GM21576 (cell line): Measurements from ENCODE around the gene ARHGAP35.
A peak's percentile ranks its signal among the peaks of the same experiment; 100 is the strongest.
"Not testable (repeated sequence)": the region's sequence is repeated elsewhere in the genome, so short reads cannot be mapped to it uniquely, and the experiment has no call there.

Source experiments
- ATAC-seq: cut with Tn5 transposase; IDR thresholded peaks from one replicate; pipeline ENCODE4 v1.9.1; 2021; ENCODE audit warnings: mild to moderate bottlenecking, moderate library complexity; ENCODE audit not compliant: unreplicated experiment

ARHGAP35 gene

DNA sequence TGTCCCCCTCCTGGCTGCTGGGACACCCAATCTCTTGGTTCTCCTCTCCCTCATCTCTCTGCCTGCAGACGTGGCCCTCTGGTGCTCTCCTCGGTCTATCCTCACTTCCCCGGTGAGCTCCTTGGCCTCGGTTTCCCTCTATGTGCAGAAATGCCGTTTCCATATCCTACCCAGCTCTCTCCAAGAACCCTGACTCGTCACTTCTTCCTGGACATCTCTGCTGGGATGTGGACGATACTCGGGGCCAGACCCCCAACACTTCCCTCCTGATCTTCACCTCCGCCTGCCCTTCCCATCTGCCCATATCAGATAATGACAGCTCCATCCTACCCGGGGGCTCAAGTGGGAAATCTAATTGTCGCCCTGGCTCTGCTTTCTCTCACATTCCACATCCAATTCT is 18.0 kb upstream of the ARHGAP35 start:
- ATAC-seq, result no peak

DNA sequence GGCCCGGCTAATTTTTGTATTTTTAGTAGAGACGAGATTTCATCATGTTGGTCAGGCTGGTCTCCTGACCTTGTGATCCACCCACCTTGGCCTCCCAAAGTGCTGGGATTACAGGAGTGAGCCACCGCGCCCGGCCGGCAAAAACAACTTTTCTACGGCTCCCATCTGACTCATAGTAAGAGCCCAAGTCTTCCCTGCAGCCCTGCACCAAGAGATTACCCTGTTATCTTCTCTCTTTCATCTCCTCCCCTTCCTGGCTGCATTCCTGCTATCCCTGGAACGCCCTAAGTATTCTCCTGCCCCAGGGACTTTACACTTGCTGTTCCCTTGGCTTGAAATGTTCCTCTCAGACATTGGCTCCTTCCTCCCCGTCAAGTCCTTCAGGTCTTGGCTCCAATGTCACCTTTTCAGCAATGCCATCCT is 16.7 kb upstream of the ARHGAP35 start:
- no peak for ATAC-seq

GRCh38 chr19:46845959-46846459 is 14.8 kb upstream of the ARHGAP35 start:
- ATAC-seq, result no peak

- ATAC-seq, result no peak
These were observed 13.3 kb upstream of the ARHGAP35 start for GRCh38 chr19:46847528-46847927.

DNA sequence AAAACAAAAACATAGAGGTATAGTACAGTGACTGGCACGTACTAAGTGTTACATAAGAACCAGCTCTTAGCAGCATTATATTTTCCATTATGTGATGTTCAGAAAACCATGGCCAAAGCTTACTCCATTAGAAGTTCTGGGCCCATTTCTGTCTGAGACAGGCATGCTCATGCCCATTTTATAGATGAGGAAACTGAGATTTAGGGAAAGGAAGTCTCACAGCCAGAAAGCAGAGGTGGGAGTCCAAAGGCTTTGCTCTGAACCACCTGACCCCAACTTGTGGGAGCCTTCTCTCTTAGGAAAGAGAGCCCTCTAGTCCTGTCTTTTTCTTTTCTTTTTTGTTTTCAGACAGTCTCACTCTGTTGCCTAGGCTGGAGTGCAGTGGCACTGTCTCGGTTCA is 12.4 kb upstream of the ARHGAP35 start:
- no peak for ATAC-seq

DNA sequence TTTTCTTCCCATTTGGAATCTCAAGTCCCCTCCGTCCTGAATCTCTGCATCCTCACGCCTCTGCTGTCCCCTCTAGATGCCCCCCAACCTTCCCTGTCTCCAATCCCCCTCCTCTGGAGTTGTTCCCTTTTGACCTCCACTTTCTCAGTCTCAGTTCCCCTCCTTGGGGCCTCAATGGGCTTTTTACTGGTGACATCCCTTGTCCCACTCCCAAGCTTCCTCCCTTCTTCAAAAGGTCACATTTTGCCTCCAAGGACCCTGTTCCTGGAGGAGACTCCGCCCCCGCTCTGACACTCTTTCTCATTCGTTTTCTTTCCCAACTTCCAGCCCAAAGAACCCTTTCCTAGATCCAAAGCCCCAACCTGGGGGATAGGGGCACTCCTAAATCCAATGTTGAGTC is 11.2 kb upstream of the ARHGAP35 start:
- no peak for ATAC-seq

GRCh38 chr19:46850228-46851203 is 10.3 kb upstream of the ARHGAP35 start, which contains the start of gene AP2S1:
AP2S1 (minus strand) TSS chr19:46850846; CDS start chr19:46850766, 80 bp downstream.
- ATAC-seq, result peak; percentile 90

- ATAC-seq, result no peak
These were observed 8.0 kb upstream of the ARHGAP35 start for GRCh38 chr19:46852830-46853229.

DNA sequence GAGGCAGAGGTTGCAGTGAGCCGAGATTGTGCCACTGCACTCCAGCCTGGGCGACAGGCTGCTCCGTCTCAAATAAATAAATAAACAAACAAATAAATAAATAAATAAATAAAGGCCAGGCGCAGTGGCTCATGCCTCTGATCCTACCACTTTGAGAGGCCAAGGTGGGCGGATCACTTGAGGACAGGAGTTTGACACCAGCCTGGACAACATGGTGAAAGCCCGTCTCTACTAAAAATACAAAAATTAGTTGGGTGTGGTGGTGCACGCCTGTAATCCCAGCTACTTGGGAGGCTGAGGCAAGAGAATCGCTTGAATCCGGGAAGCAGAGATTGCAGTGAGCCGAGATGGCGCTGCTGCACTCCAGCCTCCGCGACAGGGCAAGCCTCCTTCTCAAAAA is 6.1 kb upstream of the ARHGAP35 start:
- not testable (repeated sequence) for ATAC-seq

DNA sequence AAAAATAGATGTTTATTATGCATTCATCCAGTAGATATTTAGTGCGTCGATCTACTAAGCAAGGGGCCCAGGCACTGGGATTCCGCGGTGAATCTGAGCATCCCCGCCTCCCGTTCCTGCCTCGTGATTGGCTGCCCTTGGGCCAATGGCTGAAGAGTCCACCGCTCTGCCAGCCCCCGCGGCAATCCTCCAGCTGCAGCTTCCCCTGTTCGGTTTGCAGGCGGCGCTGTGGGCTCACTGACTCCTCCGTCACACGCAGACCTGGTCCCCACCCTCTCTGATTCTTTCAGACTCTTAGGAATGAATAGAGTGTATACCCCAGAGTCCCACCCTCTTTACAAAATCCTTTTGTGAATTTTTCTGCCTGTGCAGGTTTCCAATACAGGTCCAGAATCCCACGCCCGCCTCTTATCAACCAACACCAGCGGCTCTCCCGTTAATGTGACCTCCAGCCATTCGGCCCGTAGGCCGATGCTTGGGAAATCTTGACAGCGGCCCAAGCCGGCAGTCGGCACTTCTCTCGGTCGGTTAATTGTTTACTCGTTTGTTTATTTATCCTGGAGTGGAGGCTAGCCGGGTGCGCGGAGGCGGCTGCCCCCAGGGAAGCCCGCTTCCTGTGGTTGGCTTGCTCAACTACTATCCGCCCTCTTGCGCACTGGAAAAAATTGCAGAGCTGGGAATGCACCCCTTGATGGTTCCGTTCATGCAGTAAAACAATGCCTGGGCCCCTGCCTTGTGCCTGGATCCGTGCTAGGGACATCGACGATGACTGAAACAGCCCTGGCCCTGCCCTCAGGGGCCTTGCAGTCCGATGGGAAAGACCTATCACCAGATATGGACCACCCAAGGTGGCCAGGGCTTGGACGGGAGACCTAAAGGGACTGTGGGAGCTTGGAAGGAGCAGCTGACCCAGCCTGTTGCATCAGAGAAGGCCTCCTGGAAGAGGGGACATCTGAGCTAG is 4.5 kb upstream of the ARHGAP35 start:
- ATAC-seq, result peak; percentile 44

DNA sequence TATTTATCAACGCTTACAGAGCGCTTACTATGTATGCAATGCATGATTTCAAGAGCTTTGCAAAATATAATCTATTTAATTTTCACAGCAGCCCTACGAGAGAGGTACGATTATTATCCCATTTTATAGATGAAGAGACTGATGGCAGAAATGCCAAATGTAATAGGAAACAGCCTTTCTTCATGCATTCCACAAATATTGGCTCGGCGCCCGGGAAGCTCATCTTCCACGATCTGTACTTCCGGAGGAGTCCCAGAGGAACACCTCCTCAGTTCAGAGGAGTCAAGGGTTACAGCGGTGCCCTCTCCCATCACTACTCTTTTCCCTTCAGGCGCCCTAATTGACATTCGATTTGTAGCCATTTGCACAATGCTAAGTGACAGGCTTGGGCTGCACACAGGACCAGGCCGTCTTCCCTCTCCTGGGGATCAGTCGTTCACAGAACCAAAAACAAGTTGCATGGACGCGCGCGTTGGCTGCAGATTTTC is 1.1 kb upstream of the ARHGAP35 start:
- no peak for ATAC-seq

DNA sequence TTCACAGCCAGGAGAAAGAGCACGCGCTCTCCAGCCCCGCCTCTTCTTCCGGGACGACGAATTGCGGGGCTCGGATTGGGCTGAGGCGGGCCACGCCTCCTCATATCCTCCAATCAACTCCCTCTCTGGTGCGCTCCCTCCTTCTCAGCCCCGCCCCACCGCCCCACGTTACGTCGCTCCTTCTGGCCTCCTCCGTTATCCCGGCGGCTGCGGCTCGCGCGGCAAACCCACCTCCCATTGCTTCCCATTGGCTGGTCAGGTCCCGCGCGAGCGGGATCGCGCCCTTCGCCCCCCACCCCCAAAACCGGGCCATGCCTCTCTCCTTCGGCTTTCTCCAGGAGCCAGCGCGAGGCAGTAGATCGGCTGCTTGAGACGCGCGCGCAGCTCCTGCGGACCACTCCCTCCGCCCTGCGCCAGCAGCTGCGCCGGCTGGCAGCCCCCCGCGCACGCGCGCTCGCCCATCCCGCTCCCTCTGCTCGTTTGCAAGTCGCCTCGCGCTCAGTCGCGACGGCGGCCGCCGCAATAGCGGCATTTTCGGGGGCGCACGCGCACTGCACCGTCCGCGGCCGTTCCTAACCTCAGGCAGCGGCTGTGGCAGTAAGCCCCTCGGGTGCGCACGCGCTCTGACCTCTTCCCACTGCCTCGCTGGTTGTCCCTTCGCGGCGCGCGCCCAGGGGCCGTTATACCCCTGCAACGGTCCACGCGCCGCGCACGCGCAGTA is 512 bp upstream of the ARHGAP35 start:
- peak; percentile 66 for ATAC-seq

GRCh38 chr19:46861691-46862502 is 1.1 kb downstream of the ARHGAP35 start:
- ATAC-seq, result no peak

DNA sequence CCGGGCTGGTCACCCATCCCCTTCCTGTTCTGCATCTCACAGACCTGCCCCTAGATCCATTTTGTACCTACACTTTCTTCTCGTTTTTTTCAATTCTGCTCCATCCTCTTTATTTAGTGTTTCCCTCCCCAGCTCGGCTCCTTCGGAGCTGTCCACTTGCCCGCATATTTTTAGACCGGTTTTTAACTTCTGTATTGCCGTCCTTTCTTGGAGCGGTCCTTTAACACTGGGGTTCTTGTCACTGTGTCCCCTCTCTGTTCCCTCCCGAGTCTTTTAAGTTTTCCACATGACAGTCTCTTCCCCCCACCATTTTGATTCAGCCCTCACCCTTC is 1.7 kb downstream of the ARHGAP35 start:
- ATAC-seq, result no peak

- no peak for ATAC-seq
These were observed 2.3 kb downstream of the ARHGAP35 start for GRCh38 chr19:46862974-46863632.

DNA sequence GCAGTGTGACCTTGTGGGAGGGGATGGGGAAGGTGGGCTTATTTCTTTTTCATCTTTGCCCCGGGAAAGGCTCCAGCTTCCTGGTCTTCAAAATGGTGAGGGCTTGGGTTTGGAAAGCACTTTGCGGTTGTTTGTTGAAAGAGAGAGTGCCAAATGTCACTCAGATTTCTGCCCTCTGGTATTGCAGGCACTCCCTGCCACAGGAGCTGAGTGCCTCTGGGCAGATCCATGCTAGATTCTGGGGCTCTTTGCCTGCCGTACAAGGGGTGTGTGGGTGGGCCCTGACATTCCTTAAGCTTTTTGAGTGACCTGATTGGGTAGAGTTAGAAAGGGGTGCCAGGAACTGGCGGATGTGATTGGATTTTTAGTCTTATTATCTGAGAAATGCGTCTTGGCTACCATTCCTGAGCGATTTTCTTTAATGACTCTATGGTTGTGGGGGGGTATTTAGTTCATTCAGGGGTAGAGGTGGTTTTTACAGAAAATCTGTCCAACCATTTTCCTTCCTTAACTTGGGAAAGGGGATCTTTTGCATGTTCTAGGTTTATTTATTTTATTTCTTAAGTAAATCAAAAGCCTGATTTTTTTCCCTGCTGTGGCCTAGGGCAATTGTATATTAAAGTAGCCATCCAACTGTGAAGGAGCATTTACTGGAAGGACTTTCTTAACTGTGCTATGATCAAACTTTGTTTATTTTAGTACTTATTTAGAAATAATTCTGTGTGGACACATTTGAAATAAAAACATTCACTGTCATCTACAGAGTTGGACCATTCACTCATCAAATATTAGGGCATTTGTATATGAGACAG is 3.2 kb downstream of the ARHGAP35 start:
- ATAC-seq, result no peak

GRCh38 chr19:46866407-46867136 is 5.8 kb downstream of the ARHGAP35 start:
- no peak for ATAC-seq

GRCh38 chr19:46867170-46867569 is 6.4 kb downstream of the ARHGAP35 start:
- ATAC-seq, result no peak
